ENCODE measurements around the gene C16orf89. TPM values are rescaled to one million over a fixed set of nuclear protein-coding genes. Genes with fewer than 3 reads are reported as not detected.
A peak's percentile ranks its signal among the peaks of the same experiment; 100 is the strongest.

Gene C16orf89
- total and polyA plus RNA-seq, 2 donors (not counting 1 experiment from before 2014, with no cell fraction given) = not detected

DNA sequence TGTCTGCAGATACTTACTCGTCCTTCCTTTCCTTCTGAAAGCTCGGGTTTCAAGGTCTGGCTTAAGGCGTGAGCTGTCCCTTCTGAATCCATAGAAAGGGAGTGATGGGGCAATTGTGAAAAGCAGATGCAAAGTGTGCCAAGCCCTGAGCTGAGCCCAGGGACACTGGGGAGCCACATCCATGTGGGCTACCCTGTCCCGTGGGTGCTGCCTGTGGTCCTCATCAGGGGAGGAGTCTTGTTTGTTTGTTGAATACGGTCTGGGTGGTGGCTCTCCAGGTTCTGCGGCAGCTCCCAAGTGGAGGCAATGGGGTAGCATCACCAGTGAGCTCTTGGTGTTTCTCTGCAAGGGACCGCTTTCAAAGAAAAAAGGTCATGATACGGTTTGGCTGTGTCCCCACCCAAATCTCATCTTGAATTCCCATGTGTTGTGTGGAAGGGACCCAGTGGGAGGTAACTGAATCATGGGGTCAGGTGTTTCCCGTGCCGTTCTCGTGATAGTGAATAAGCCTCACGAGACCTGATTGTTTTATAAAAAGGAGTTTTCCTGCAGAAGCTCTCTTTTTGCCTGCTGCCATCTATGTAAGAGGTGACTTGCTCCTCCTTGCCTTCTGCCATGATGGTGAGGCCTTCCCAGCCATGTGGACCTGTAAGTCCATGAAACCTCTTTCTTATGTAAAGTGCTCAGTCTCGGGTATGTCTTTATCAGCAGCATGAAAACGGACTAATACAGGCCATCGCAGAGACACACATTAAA, 4.9 kb upstream of the C16orf89 start:
- Histone ChIP-seq H3K9me3 (ENCODE audit: control extremely low read depth in 1 of 3, control insufficient read depth in 2 of 3, insufficient read depth in 1 of 3, low read length in 2 of 3) (no peaks in the 10 kb centered on the region), H3K27ac (ENCODE audit: low read length in 2 of 2) (peak overlapping the region; percentile 81 to 90), H2AFZ (ENCODE audit: insufficient read depth, low read depth, low read length, poor library complexity, severe bottlenecking) (peak overlapping the region; percentile 97), H3K36me3 (replicated peaks in 1 of 2; ENCODE audit: control extremely low read depth in 1 of 2, control insufficient read depth in 1 of 2, extremely low read depth in 1 of 2, insufficient read depth in 2 of 2, low read length in 1 of 2) (peaks cover 0 to 10% of the 10 kb centered on the region in 2 experiments), H4K20me1 (ENCODE audit: control insufficient read depth, insufficient read depth, low read length, poor library complexity, severe bottlenecking) (no peaks in the 10 kb centered on the region), H3K4me1 (ENCODE audit: control insufficient read depth in 2 of 2, insufficient read depth in 2 of 2, low read length in 2 of 2) (peaks cover 14 to 18% of the 10 kb centered on the region in 2 donors), H3K9ac (ENCODE audit: low read length) (no peak overlapping the region), H3K4me2 (replicated peaks; ENCODE audit: low read depth, low read length, poor library complexity, severe bottlenecking) (no peak overlapping the region), H3K4me3 (ENCODE audit: control extremely low read depth in 1 of 5, extremely low read depth in 1 of 5, insufficient read depth in 1 of 5, low read depth in 2 of 5, low read length in 4 of 5) (no peak overlapping the region), H3K27me3 (replicated peaks in 1 of 4; ENCODE audit: control extremely low read depth in 1 of 4, control insufficient read depth in 3 of 4, insufficient read depth in 4 of 4, low read length in 3 of 4) (no peaks in the 10 kb centered on the region), H3K79me2 (ENCODE audit: control insufficient read depth, insufficient read depth, low read length) (peaks cover 15% of the 10 kb centered on the region)
- no peaks in the 10 kb centered on the region for H3K9me3 Mint-ChIP-seq (ENCODE audit: insufficient read depth)
- CTCF ChIA-PET = no interaction called here
- DNase-seq (no peak), ATAC-seq (ENCODE audit: low read depth) (no peak)
- intact Hi-C loops (cut with micrococcal nuclease) = loop anchor here (1.0 to 5.0 kb wide), 3 partner anchors 27 to 268 kb away; partner anchors contain the start of genes EEF2KMT, NAGPA and ROGDI
- H3K27me3 Mint-ChIP-seq = peaks cover 3% of the 10 kb centered on the region
- H3K4me1 Mint-ChIP-seq = peaks cover 27% of the 10 kb centered on the region
- WGBS (ENCODE audit: insufficient coverage) = 90% methylated on average over 10 of the region's 15 CpGs
- peak overlapping the region; percentile 99 for H3K27ac Mint-ChIP-seq
- no peak for TF ChIP-seq EZH2 (IDR thresholded peaks at IDR 0.05; ENCODE audit: borderline replicate concordance, insufficient read depth, low read depth, low read length, poor library complexity, severe bottlenecking)
- TF ChIP-seq, protein P1, sequence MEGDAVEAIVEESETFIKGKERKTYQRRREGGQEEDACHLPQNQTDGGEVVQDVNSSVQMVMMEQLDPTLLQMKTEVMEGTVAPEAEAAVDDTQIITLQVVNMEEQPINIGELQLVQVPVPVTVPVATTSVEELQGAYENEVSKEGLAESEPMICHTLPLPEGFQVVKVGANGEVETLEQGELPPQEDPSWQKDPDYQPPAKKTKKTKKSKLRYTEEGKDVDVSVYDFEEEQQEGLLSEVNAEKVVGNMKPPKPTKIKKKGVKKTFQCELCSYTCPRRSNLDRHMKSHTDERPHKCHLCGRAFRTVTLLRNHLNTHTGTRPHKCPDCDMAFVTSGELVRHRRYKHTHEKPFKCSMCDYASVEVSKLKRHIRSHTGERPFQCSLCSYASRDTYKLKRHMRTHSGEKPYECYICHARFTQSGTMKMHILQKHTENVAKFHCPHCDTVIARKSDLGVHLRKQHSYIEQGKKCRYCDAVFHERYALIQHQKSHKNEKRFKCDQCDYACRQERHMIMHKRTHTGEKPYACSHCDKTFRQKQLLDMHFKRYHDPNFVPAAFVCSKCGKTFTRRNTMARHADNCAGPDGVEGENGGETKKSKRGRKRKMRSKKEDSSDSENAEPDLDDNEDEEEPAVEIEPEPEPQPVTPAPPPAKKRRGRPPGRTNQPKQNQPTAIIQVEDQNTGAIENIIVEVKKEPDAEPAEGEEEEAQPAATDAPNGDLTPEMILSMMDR (IDR thresholded peaks at IDR 0.05) = no peak
- POLR2A ChIA-PET = no interaction called here
- peak overlapping the region; percentile 98 for H3K4me3 Mint-ChIP-seq

DNA sequence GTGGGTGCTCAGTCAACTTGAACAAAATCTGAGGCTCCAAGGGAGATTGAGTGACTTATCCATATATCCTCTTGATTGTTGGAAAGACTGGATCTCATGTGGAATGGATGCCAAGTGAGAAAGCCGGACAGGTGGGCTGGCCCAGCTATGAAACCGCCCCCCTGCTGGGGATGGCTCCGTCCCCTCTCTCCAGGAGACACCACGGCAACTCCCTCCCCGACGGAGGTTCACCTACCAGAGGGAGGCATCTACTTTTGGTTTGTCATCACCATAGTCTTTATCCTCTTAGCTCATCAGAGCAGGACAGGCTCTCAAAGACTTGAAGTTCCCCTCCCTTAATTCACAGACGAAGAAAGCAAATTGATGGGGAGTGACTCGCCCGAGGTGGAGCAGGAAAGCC, 4.1 kb upstream of the C16orf89 start:
- Mint-ChIP-seq H3K4me3 (no peak overlapping the region), H3K9me3 (ENCODE audit: insufficient read depth) (no peaks in the 10 kb centered on the region), H3K27me3 (peaks cover 3% of the 10 kb centered on the region), H3K4me1 (peaks cover 27% of the 10 kb centered on the region), H3K27ac (peak overlapping the region; percentile 54)
- Histone ChIP-seq H3K27ac (ENCODE audit: low read length in 2 of 2) (no peak overlapping the region), H2AFZ (ENCODE audit: insufficient read depth, low read depth, low read length, poor library complexity, severe bottlenecking) (no peak overlapping the region), H3K79me2 (ENCODE audit: control insufficient read depth, insufficient read depth, low read length) (peaks cover 11% of the 10 kb centered on the region), H3K36me3 (replicated peaks in 1 of 2; ENCODE audit: control extremely low read depth in 1 of 2, control insufficient read depth in 1 of 2, extremely low read depth in 1 of 2, insufficient read depth in 2 of 2, low read length in 1 of 2) (peaks cover 0 to 6% of the 10 kb centered on the region in 2 experiments), H3K9ac (ENCODE audit: low read length) (no peak overlapping the region), H4K20me1 (ENCODE audit: control insufficient read depth, insufficient read depth, low read length, poor library complexity, severe bottlenecking) (no peaks in the 10 kb centered on the region), H3K9me3 (ENCODE audit: control extremely low read depth in 1 of 3, control insufficient read depth in 2 of 3, insufficient read depth in 1 of 3, low read length in 2 of 3) (no peaks in the 10 kb centered on the region), H3K4me2 (replicated peaks; ENCODE audit: low read depth, low read length, poor library complexity, severe bottlenecking) (no peak overlapping the region), H3K27me3 (replicated peaks in 1 of 4; ENCODE audit: control extremely low read depth in 1 of 4, control insufficient read depth in 3 of 4, insufficient read depth in 4 of 4, low read length in 3 of 4) (no peaks in the 10 kb centered on the region), H3K4me1 (ENCODE audit: control insufficient read depth in 2 of 2, insufficient read depth in 2 of 2, low read length in 2 of 2) (peaks cover 14 to 18% of the 10 kb centered on the region in 2 donors), H3K4me3 (ENCODE audit: control extremely low read depth in 1 of 5, extremely low read depth in 1 of 5, insufficient read depth in 1 of 5, low read depth in 2 of 5, low read length in 4 of 5) (no peak overlapping the region)
- ATAC-seq (ENCODE audit: low read depth) = no peak
- TF ChIP-seq, protein P1 (IDR thresholded peaks at IDR 0.05) = no peak
- DNase-seq = no peak
- 97% methylated on average over 6 of the region's 9 CpGs for WGBS (ENCODE audit: insufficient coverage)
- POLR2A ChIA-PET = no interaction called here
- CTCF ChIA-PET = no interaction called here
- intact Hi-C loops (cut with micrococcal nuclease) = loop anchor here (5.0 kb wide), 1 partner anchor 268 kb away; the partner anchor contains the start of gene ROGDI

Data from B cell (primary cell).